ENCODE measurements around the gene ANKRD17. TPM values are rescaled to one million over a fixed set of nuclear protein-coding genes. Genes with fewer than 3 reads are reported as not detected.

ANKRD17 gene
- total and polyA plus RNA-seq, 9 of the 15 experiments (the other 6 are each of a cell fraction or from before 2014, with no cell fraction given), result 25.5 to 86.9 (median 52.2) TPM

DNA sequence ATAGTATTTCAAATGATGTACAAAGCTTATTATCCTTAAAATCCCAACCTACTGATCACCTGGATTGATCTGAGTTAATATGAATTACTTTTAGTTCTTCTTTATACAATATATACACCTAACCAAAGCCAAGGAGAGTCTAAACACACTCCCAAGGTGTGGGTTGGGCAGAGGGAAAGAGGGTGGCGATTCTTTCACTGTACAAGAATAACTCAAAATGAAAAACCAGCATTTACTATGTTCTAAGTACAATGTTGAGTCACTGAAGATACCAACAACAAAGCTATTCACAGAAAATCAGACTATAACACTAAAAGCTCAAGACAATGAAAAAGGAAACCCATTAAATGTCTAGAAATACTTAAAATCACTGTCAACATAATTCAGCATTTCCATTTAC is 46.6 kb downstream of the ANKRD17 start:
- intact Hi-C loops (cut with micrococcal nuclease), result no loop called here

More for the DNA sequence above, 46.6 kb downstream of the ANKRD17 start:
- Histone ChIP-seq H3K4me1 (replicated peaks in 1 of 2; ENCODE audit: control insufficient read depth in 2 of 2, insufficient read depth in 2 of 2, low read length in 2 of 2) (no peaks in the 10 kb centered on the region; a peak in 1 of 5 replicates), H3K4me3 (no peak overlapping the region), H3K4me2 (ENCODE audit: insufficient read depth, low read length) (no peak overlapping the region), H4K20me1 (replicated peaks; ENCODE audit: control insufficient read depth, insufficient read depth, low read length) (no peaks in the 10 kb centered on the region), H3K79me2 (ENCODE audit: control insufficient read depth, insufficient read depth, low read length) (peaks cover 97% of the 10 kb centered on the region), H3K36me3 (ENCODE audit: control insufficient read depth, insufficient read depth, low read length) (peaks cover 52% of the 10 kb centered on the region), H2AFZ (ENCODE audit: low read depth, low read length) (no peak overlapping the region), H3K9me3 (replicated peaks; ENCODE audit: control insufficient read depth, insufficient read depth, low read depth, low read length) (no peaks in the 10 kb centered on the region), H3K9ac (ENCODE audit: insufficient read depth in 1 of 2, low read depth in 2 of 2, low read length in 2 of 2) (no peak overlapping the region), H3K27ac (ENCODE audit: extremely low read depth, low read depth, low read length) (no peak overlapping the region), H3K9me1 (ENCODE audit: control insufficient read depth, insufficient read depth, low read length) (no peaks in the 10 kb centered on the region), H3K27me3 (ENCODE audit: control insufficient read depth in 2 of 2, insufficient read depth in 2 of 2, low read length in 2 of 2) (no peaks in the 10 kb centered on the region)
- no peak for DNase-seq (ENCODE audit: extremely low read depth in 1 of 4, low spot score in 3 of 4)
- 93% methylated on average over 1 of the region's 1 CpG for WGBS (ENCODE audit: insufficient coverage, low coverage, missing lambda C conversion rate)
- in situ Hi-C loops (cut with MboI), result no loop called here
- TF ChIP-seq ZBTB12 (CRISPR knock-in tag; IDR thresholded peaks at IDR 0.05), result no peak
- TF ChIP-seq GTF2E2 (tag; IDR thresholded peaks at IDR 0.05), result no peak
- TF ChIP-seq, protein P1, sequence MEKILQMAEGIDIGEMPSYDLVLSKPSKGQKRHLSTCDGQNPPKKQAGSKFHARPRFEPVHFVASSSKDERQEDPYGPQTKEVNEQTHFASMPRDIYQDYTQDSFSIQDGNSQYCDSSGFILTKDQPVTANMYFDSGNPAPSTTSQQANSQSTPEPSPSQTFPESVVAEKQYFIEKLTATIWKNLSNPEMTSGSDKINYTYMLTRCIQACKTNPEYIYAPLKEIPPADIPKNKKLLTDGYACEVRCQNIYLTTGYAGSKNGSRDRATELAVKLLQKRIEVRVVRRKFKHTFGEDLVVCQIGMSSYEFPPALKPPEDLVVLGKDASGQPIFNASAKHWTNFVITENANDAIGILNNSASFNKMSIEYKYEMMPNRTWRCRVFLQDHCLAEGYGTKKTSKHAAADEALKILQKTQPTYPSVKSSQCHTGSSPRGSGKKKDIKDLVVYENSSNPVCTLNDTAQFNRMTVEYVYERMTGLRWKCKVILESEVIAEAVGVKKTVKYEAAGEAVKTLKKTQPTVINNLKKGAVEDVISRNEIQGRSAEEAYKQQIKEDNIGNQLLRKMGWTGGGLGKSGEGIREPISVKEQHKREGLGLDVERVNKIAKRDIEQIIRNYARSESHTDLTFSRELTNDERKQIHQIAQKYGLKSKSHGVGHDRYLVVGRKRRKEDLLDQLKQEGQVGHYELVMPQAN (IDR thresholded peaks at IDR 0.05; ENCODE audit: borderline replicate concordance), result no peak
- POLR2A ChIA-PET, result interaction anchor here (0.9 to 2.4 kb wide), 4 partner anchors 10 to 19 kb away, joined by 3 to 10 read pairs (median 4); no protein-coding TSS in a partner anchor
- FAIRE-seq, result no peak
- ATAC-seq, result no peak
- CTCF ChIA-PET (ENCODE audit: low intra/inter-chr PET ratio), result no interaction called here
- BruUV-seq (replicated peaks), result no TSS peak
